ENCODE results near the gene TDG. TPM values are rescaled to one million over a fixed set of nuclear protein-coding genes. Genes with fewer than 3 reads are reported as not detected.
A peak's percentile ranks its signal among the peaks of the same experiment; 100 is the strongest.

The TDG gene
- total and polyA plus RNA-seq, 2 experiments from 2014 or later = 27.9 to 47.9 TPM

GRCh38 chr12:103948746-103949406 lies 16.8 kb upstream of the TDG start:
- Histone ChIP-seq H3K4me1 (ENCODE audit: insufficient read depth) (no peaks in the 10 kb centered on the region), H3K36me3 (replicated peaks; ENCODE audit: insufficient read depth, low read depth) (peaks cover 11% of the 10 kb centered on the region), H3K4me3 (no peak overlapping the region), H3K27me3 (no peaks in the 10 kb centered on the region), H2AFZ (no peak overlapping the region), H3K9me3 (ENCODE audit: low read depth) (no peaks in the 10 kb centered on the region), H3K4me2 (no peak overlapping the region), H3K79me2 (peaks cover 25% of the 10 kb centered on the region), H3K27ac (no peak overlapping the region), H4K20me1 (ENCODE audit: insufficient read depth, poor library complexity, severe bottlenecking) (peaks cover 13% of the 10 kb centered on the region), H3K9me2 (replicated peaks; ENCODE audit: insufficient read depth) (no peaks in the 10 kb centered on the region)
- 79% methylated on average over 13 of the region's 13 CpGs for WGBS (ENCODE audit: low lambda C conversion rate, missing lambda C conversion rate)
- TF ChIP-seq CTCF (IDR thresholded peaks at IDR 0.05; ENCODE audit: poor library complexity) = no peak
- no peak for TF ChIP-seq EZH2phosphoT487 (IDR thresholded peaks at IDR 0.05; ENCODE audit: low read depth, severe bottlenecking, unreplicated experiment)
- TF ChIP-seq EZH2 (IDR thresholded peaks at IDR 0.05; ENCODE audit: borderline replicate concordance) = no peak
- no peak for DNase-seq (ENCODE audit: low spot score)

- TF ChIP-seq CTCF (IDR thresholded peaks at IDR 0.05; ENCODE audit: poor library complexity) = no peak
- no peak for TF ChIP-seq EZH2 (IDR thresholded peaks at IDR 0.05; ENCODE audit: borderline replicate concordance)
- TF ChIP-seq EZH2phosphoT487 (IDR thresholded peaks at IDR 0.05; ENCODE audit: low read depth, severe bottlenecking, unreplicated experiment) = no peak
- Histone ChIP-seq H3K36me3 (replicated peaks; ENCODE audit: insufficient read depth, low read depth) (peaks cover 2% of the 10 kb centered on the region), H3K27me3 (no peaks in the 10 kb centered on the region), H2AFZ (no peak overlapping the region), H3K27ac (no peak overlapping the region), H3K4me1 (ENCODE audit: insufficient read depth) (peaks cover 11% of the 10 kb centered on the region), H3K9me2 (replicated peaks; ENCODE audit: insufficient read depth) (no peaks in the 10 kb centered on the region), H3K9me3 (ENCODE audit: low read depth) (no peaks in the 10 kb centered on the region), H3K79me2 (peaks cover 38% of the 10 kb centered on the region), H4K20me1 (ENCODE audit: insufficient read depth, poor library complexity, severe bottlenecking) (no peaks in the 10 kb centered on the region), H3K4me3 (no peak overlapping the region), H3K4me2 (no peak overlapping the region)
- WGBS (ENCODE audit: low lambda C conversion rate, missing lambda C conversion rate) = 3% methylated on average over 1 of the region's 1 CpG
- no peak for DNase-seq (ENCODE audit: low spot score)
These were observed 13.2 kb upstream of the TDG start for GRCh38 chr12:103952497-103952896.

DNA sequence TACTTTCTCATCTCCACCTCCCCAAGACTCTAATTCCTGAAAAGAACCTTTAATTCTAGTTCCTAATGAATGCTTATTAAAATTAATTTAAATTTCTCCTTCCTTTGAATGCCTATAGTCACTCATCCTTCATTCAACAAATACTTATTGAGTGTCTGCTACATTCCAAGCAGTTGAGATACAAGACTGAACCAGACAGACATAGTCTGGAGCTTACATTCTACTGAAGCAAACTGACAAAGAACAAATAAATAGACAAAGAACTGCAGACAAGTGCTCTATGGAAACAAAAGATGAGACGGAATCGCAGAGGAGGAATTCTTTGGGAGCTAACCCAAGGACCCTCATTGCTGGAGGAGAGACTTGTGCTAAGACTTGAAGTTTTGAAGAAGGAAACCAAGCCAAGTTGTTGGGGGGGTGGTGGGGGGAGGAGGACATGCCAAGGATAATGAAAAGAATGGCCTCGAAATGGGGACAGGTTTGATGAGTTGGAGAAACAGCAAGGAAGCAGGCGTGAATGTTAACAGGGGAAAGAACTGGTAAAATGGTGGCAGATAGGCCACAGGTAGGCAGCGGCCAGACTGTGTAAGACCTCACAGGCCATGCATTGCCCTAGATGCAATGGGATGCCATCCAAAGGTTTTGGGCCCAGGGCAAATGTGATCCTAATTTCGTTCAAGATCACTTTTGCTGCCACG lies 9.7 kb upstream of the TDG start:
- no peak for DNase-seq (ENCODE audit: low spot score)
- TF ChIP-seq EZH2phosphoT487 (IDR thresholded peaks at IDR 0.05; ENCODE audit: low read depth, severe bottlenecking, unreplicated experiment) (no peak), EZH2 (IDR thresholded peaks at IDR 0.05; ENCODE audit: borderline replicate concordance) (no peak), CTCF (IDR thresholded peaks at IDR 0.05; ENCODE audit: poor library complexity) (no peak)
- H3K4me1 ChIP-seq (ENCODE audit: insufficient read depth) = peaks cover 11% of the 10 kb centered on the region
- H3K4me2 ChIP-seq = peak overlapping the region; percentile 85
- H2AFZ ChIP-seq = peak overlapping the region; percentile 23
- H3K27ac ChIP-seq = peak overlapping the region; percentile 93
- no peaks in the 10 kb centered on the region for H3K36me3 ChIP-seq (replicated peaks; ENCODE audit: insufficient read depth, low read depth)
- no peaks in the 10 kb centered on the region for H3K9me2 ChIP-seq (replicated peaks; ENCODE audit: insufficient read depth)
- H3K27me3 ChIP-seq = no peaks in the 10 kb centered on the region
- H3K9me3 ChIP-seq (ENCODE audit: low read depth) = no peaks in the 10 kb centered on the region
- H3K79me2 ChIP-seq = peaks cover 32% of the 10 kb centered on the region
- H3K4me3 ChIP-seq = peak overlapping the region; percentile 29
- H4K20me1 ChIP-seq (ENCODE audit: insufficient read depth, poor library complexity, severe bottlenecking) = no peaks in the 10 kb centered on the region
- WGBS (ENCODE audit: low lambda C conversion rate, missing lambda C conversion rate) = 7% methylated on average over 7 of the region's 7 CpGs
